Right atrium auricular region (tissue), 2 donors: ENCODE measurements around the gene TMEM127. TPM values are rescaled to one million over a fixed set of nuclear protein-coding genes. Genes with fewer than 3 reads are reported as not detected.

ENCODE experiments used
- DNase-seq: peaks from one replicate; pipeline ENCODE4 v3.0.0-alpha.2; 2019; ENCODE audit warnings: low spot score
- H3K27ac ChIP-seq, 2 donors: fragments of 200-600 bp; sonication (generic); 1 replicate in 1 of 2; 2 replicates in 1 of 2; pipeline ENCODE4 v1.5.1; 2016 to 2019
- H3K27me3 ChIP-seq, 2 donors: fragments of 200-600 bp; sonication (generic); one replicate each; pipeline versions ENCODE4 v1.5.1 to v1.6.0; 2017 to 2019
- H3K36me3 ChIP-seq: fragments of 200-600 bp; sonication (generic); one replicate; pipeline ENCODE4 v1.5.1; 2016
- H3K4me1 ChIP-seq, 2 donors: fragments of 200-600 bp; sonication (generic); one replicate each; pipeline versions ENCODE4 v1.5.1 to v1.6.0; 2017 to 2019
- H3K4me3 ChIP-seq, 2 donors: fragments of 200-600 bp; sonication (generic); 1 replicate in 1 of 2; 2 replicates in 1 of 2; pipeline ENCODE4 v1.5.1; 2017 to 2019; ENCODE audit warnings: mild to moderate bottlenecking in 1 of 2, moderate library complexity in 1 of 2
- H3K9me3 ChIP-seq, 2 donors: fragments of 200-600 bp; sonication (generic); one replicate each; pipeline ENCODE4 v1.5.1; 2019
- CTCF ChIP-seq, 2 donors: fragments of 200-600 bp; sonication (generic); IDR thresholded peaks; one replicate each; pipeline ENCODE4 v1.5.1; 2019; ENCODE audit warnings: antibody characterized with exemption in 2 of 2
- total RNA-seq, 2 donors: library from RNA; depleted of rRNA; stranded (reverse); fragments of >200 nt; gene quantifications; one replicate each; pipeline ENCODE4 v1.1.0, GENCODE V29; 2016

The TMEM127 gene
- 10 to 100 TPM; 88.9 to 95.2 TPM for total RNA-seq

- H3K36me3 ChIP-seq = peaks cover 40% of the 10 kb centered on the region
Observed at GRCh38 chr2:96265840-96266679, at the start of gene TMEM127, which contains the start of gene CIAO1. Gene TMEM127 (minus strand): TSS chr2:96265997. CDS start chr2:96265381, 616 bp downstream. Gene CIAO1 (plus strand): TSS chr2:96266225. CDS start chr2:96266351, 126 bp downstream.

GRCh38 chr2:96315005-96315399, 49.2 kb upstream of the TMEM127 start:
- no peak overlapping the region for H3K4me3 ChIP-seq
- no peaks in the 10 kb centered on the region for H3K27me3 ChIP-seq
- no peaks in the 10 kb centered on the region for H3K9me3 ChIP-seq
- H3K4me1 ChIP-seq = no peaks in the 10 kb centered on the region
- TF ChIP-seq CTCF (IDR thresholded peaks at IDR 0.05) = no peak
- H3K36me3 ChIP-seq = no peaks in the 10 kb centered on the region
- no peak for DNase-seq
- H3K27ac ChIP-seq = no peak overlapping the region

More at GRCh38 chr2:96265840-96266679, at the start of gene TMEM127, which contains the start of gene CIAO1:
- peaks cover 2 to 56% of the 10 kb centered on the region in 2 donors for H3K4me1 ChIP-seq
- H3K27ac ChIP-seq = peak within 1 kb of the TSS; percentile 96 to 97
- no peaks in the 10 kb centered on the region for H3K27me3 ChIP-seq
- H3K4me3 ChIP-seq = peak within 1 kb of the TSS; percentile 97 to 98
- no peak for TF ChIP-seq CTCF (IDR thresholded peaks at IDR 0.05)
- peak; percentile 99 for DNase-seq
- H3K9me3 ChIP-seq = no peaks in the 10 kb centered on the region

GRCh38 chr2:96308248-96308647, 42.5 kb upstream of the TMEM127 start:
- Histone ChIP-seq H3K27ac (no peak overlapping the region), H3K36me3 (peaks cover 7% of the 10 kb centered on the region), H3K4me1 (peaks cover 0 to 15% of the 10 kb centered on the region in 2 donors), H3K4me3 (no peak overlapping the region), H3K9me3 (no peaks in the 10 kb centered on the region), H3K27me3 (no peaks in the 10 kb centered on the region)
- TF ChIP-seq CTCF (IDR thresholded peaks at IDR 0.05) = no peak
- DNase-seq = no peak

- peak overlapping the region; percentile 77 to 86 for H3K4me3 ChIP-seq
- peaks cover 0 to 15% of the 10 kb centered on the region in 2 donors for H3K4me1 ChIP-seq
- no peak for DNase-seq
- TF ChIP-seq CTCF (IDR thresholded peaks at IDR 0.05) = no peak
- H3K27me3 ChIP-seq = no peaks in the 10 kb centered on the region
- H3K27ac ChIP-seq = peak overlapping the region; percentile 87 to 91
- peaks cover 26% of the 10 kb centered on the region for H3K36me3 ChIP-seq
- no peaks in the 10 kb centered on the region for H3K9me3 ChIP-seq
Observed at GRCh38 chr2:96306370-96306769, 40.6 kb upstream of the TMEM127 start.

GRCh38 chr2:96305979-96306308, 40.1 kb upstream of the TMEM127 start:
- TF ChIP-seq CTCF (IDR thresholded peaks at IDR 0.05) = no peak
- Histone ChIP-seq H3K4me1 (peaks cover 0 to 15% of the 10 kb centered on the region in 2 donors), H3K4me3 (peak overlapping the region; percentile 77 to 86), H3K27me3 (no peaks in the 10 kb centered on the region), H3K9me3 (no peaks in the 10 kb centered on the region), H3K36me3 (peaks cover 30% of the 10 kb centered on the region), H3K27ac (peak overlapping the region; percentile 87 to 91)
- no peak for DNase-seq
